Kidney (tissue), 14 donors: Measurements from ENCODE around the gene NBR1. TPM values are rescaled to one million over a fixed set of nuclear protein-coding genes. Genes with fewer than 3 reads are reported as not detected.
"Not testable (repeated sequence)": the region's sequence is repeated elsewhere in the genome, so short reads cannot be mapped to it uniquely, and the experiment has no call there.

Experiments used
- DNase-seq, 5 donors: peaks; one replicate each; pipeline ENCODE4 v3.0.0-alpha.2; 2013 to 2020
- FAIRE-seq: peaks from 2 replicates; lab custom pipeline; 2012; peaks lifted over from hg19 to GRCh38; lab: Jason Lieb, UNC
- H3K27ac ChIP-seq, 2 donors: one replicate each; pipeline ENCODE4 v1.7.0; 2013; ENCODE audit warnings: low read depth in 2 of 2, low read length in 2 of 2, inconsistent platforms in 1 of 2
- H3K27me3 ChIP-seq: one replicate; pipeline ENCODE4 v1.7.1; 2013; ENCODE audit warnings: low read length, inconsistent platforms; ENCODE audit not compliant: control insufficient read depth, insufficient read depth
- H3K36me3 ChIP-seq, 3 donors: one replicate each; pipeline versions ENCODE4 v1.7.0 to v1.7.1; 2013; ENCODE audit warnings: low read length in 3 of 3, control low read depth in 1 of 3, inconsistent platforms in 1 of 3; ENCODE audit not compliant: insufficient read depth in 3 of 3, control insufficient read depth in 2 of 3
- H3K4me1 ChIP-seq, 3 donors: one replicate each; pipeline versions ENCODE4 v1.7.0 to v1.7.1; 2013; ENCODE audit warnings: low read length in 3 of 3, inconsistent platforms in 1 of 3, low read depth in 1 of 3; ENCODE audit not compliant: control insufficient read depth in 2 of 3, insufficient read depth in 2 of 3
- H3K4me3 ChIP-seq, 3 donors: one replicate each; pipeline versions ENCODE4 v1.7.0 to v1.8.1; 2013; ENCODE audit warnings: low read length in 3 of 3, control low read depth in 1 of 3, inconsistent platforms in 1 of 3
- H3K9ac ChIP-seq, 3 donors: one replicate each; pipeline versions ENCODE4 v1.7.0 to v1.7.1; 2013; ENCODE audit warnings: low read length in 3 of 3, control low read depth in 1 of 3, inconsistent platforms in 1 of 3
- H3K9me3 ChIP-seq, 3 donors: one replicate each; pipeline versions ENCODE4 v1.7.0 to v1.7.1; 2013; ENCODE audit warnings: low read length in 3 of 3, control low read depth in 1 of 3, inconsistent platforms in 1 of 3; ENCODE audit not compliant: control insufficient read depth in 2 of 3, insufficient read depth in 1 of 3
- intact Hi-C: fragments of 100-400 bp; cut with DNase I; formaldehyde crosslinking; loops from one replicate; pipeline ENCODE4 v1.11.1; 2022
- polyA plus RNA-seq: library from polyadenylated mRNA; stranded (reverse); fragments of 350-450 nt; fragmentation: Illumina TruSeq; extraction: RNeasy Lipid Tissue Mini Kit (QIAGEN cat#74804); gene quantifications from one replicate; pipeline ENCODE4 v1.2.3, GENCODE V29; 2014; ENCODE audit warnings: low read depth, low replicate concordance; ENCODE audit not compliant: insufficient read depth
- total RNA-seq: library from RNA; stranded (reverse); fragmentation: NEBNext Ultra II Directional; extraction: Animal tissue kit (Norgen Biotek cat#: 25700); gene quantifications from one replicate; pipeline ENCODE4 v1.2.1, GENCODE V29; 2021
- TF ChIP-seq, protein P1 (sequence below): IDR thresholded peaks from 3 replicates; pipeline ENCODE4 v1.5.1; 2012; ENCODE audit warnings: mild to moderate bottlenecking, moderate library complexity, borderline replicate concordance; ENCODE audit not compliant: insufficient read depth; ENCODE audit errors: extremely low read depth
- donor health status: control.
- donor health status: control.
- donor health status: control.
- donor health status: control.
- donor health status: control.
- donor health status: DM: yes; HTN: yes; CAD: no.
- donor health status: Normal renal cell carcinoma (clear cell type).

NBR1 gene
- total and polyA plus RNA-seq, 2 donors from 2014 or later, result 50.4 to 88.9 TPM

DNA sequence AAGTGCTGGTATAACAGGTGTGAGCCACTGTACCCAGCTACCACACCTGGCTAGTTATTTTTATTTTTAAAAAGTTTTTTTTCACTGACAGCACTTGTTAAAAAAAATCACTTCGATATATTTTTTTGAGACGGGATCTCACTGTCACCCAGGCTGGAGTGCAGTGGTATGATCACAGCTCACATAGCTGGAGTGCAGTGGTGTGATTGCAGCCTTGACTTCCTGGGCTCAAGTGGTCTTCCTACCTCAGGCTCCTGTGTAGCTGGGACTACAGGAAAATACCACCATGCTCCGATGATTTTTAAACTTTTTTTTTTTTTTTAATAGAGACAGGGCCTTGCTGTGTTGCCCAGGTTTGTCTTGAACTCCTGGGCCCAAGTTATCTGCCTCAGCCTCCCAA is 12.9 kb downstream of the NBR1 start:
- Histone ChIP-seq H3K4me3 (no peak overlapping the region), H3K27ac (no peak overlapping the region), H3K9ac (no peak overlapping the region), H3K4me1 (peaks cover 0 to 3% (median 0%) of the 10 kb centered on the region in 3 donors), H3K27me3 (no peaks in the 10 kb centered on the region), H3K9me3 (no peaks in the 10 kb centered on the region), H3K36me3 (peaks cover 8 to 37% (median 15%) of the 10 kb centered on the region in 3 donors)
- FAIRE-seq, result no peak
- peak in 1 of 5 donors; percentile 1 for DNase-seq
- intact Hi-C loops, result no loop called here
- TF ChIP-seq, protein P1, sequence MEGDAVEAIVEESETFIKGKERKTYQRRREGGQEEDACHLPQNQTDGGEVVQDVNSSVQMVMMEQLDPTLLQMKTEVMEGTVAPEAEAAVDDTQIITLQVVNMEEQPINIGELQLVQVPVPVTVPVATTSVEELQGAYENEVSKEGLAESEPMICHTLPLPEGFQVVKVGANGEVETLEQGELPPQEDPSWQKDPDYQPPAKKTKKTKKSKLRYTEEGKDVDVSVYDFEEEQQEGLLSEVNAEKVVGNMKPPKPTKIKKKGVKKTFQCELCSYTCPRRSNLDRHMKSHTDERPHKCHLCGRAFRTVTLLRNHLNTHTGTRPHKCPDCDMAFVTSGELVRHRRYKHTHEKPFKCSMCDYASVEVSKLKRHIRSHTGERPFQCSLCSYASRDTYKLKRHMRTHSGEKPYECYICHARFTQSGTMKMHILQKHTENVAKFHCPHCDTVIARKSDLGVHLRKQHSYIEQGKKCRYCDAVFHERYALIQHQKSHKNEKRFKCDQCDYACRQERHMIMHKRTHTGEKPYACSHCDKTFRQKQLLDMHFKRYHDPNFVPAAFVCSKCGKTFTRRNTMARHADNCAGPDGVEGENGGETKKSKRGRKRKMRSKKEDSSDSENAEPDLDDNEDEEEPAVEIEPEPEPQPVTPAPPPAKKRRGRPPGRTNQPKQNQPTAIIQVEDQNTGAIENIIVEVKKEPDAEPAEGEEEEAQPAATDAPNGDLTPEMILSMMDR, result no peak

- DNase-seq, H3K4me1 ChIP-seq, FAIRE-seq, H3K9me3 ChIP-seq, intact Hi-C loops, H3K27me3 ChIP-seq, H3K9ac ChIP-seq, H3K27ac ChIP-seq, H3K4me3 ChIP-seq: not testable (repeated sequence)
- peaks cover 14 to 46% (median 28%) of the 10 kb centered on the region in 3 donors for H3K36me3 ChIP-seq
Observed at GRCh38 chr17:43186656-43187055, 15.6 kb downstream of the NBR1 start.

DNA sequence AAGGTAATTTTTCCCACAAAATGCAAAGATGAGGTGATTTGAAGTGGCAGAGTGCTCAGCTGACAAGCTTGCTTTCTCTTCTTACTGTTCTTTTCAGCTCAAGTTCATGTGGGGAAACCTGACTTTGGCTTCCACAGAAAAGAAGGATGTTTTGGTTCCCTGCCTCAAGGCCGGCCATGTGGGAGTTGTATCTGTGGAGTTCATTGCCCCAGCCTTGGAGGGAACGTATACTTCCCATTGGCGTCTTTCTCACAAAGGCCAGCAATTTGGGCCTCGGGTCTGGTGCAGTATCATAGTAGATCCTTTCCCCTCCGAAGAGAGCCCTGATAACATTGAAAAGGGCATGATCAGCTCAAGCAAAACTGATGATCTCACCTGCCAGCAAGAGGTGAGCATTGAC is 22.2 kb downstream of the NBR1 start:
- FAIRE-seq, result no peak

DNA sequence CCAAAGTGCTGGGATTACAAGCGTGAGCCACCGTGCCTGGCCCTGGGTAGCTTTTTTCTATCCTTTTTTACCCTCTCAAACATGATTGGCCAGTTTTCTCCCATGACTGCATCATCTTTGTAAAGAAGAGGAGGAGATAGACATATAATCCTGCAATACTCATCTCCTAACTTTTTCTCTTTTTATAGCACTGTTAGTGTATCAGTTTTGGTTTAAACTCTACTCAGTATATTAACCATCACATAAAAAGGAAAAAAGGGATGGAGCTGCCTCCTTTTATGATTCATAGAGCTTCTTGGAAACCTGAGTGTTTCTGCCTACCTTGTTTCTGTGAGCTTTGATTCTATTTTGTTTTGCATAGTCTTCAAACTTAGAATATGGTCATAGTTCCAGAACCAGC is 28.6 kb downstream of the NBR1 start:
- Histone ChIP-seq H3K4me3 (no peak overlapping the region), H3K4me1 (no peaks in the 10 kb centered on the region), H3K9me3 (no peaks in the 10 kb centered on the region), H3K36me3 (peaks cover 14 to 74% (median 48%) of the 10 kb centered on the region in 3 donors), H3K9ac (no peak overlapping the region), H3K27ac (no peak overlapping the region), H3K27me3 (no peaks in the 10 kb centered on the region)
- DNase-seq (no peak), FAIRE-seq (no peak)
- TF ChIP-seq, protein P1, result no peak
- intact Hi-C loops, result no loop called here

More for the DNA sequence above, 22.2 kb downstream of the NBR1 start:
- DNase-seq, result no peak
- no peak overlapping the region for H3K27ac ChIP-seq
- TF ChIP-seq, protein P1, result no peak
- H3K36me3 ChIP-seq, result peaks cover 35 to 82% (median 63%) of the 10 kb centered on the region in 3 donors
- H3K9ac ChIP-seq, result no peak overlapping the region
- no peaks in the 10 kb centered on the region for H3K9me3 ChIP-seq
- intact Hi-C loops, result no loop called here
- no peaks in the 10 kb centered on the region for H3K27me3 ChIP-seq
- no peaks in the 10 kb centered on the region for H3K4me1 ChIP-seq
- no peak overlapping the region for H3K4me3 ChIP-seq
